Common myeloid progenitor, CD34-positive (primary cell): ENCODE measurements around the gene ATXN2.

ENCODE experiments used
- CTCF ChIA-PET: fragments of 350-600 bp; sonication (Branson Sonifier 250); formaldehyde crosslinking; loops from one replicate; lab custom pipeline; 2021; ENCODE audit warnings: antibody characterized with exemption; lab: Charles Lee
- POLR2A ChIA-PET: fragments of 350-600 bp; sonication (Branson Sonifier 250); formaldehyde crosslinking; loops from one replicate; lab custom pipeline; 2021; ENCODE audit warnings: antibody characterized with exemption; lab: Charles Lee
- DNase-seq, 3 donors: peaks; one replicate each; pipeline versions ENCODE4 v3.0.0 to v3.0.0-alpha.2; 2013
- H3K27ac ChIP-seq, 2 experiments: 1 replicate in 1 of 2; 2 replicates in 1 of 2; pipeline ENCODE4 v1.7.0; 2013; ENCODE audit warnings: inconsistent platforms in 2 of 2, low read length in 2 of 2, mild to moderate bottlenecking in 2 of 2, low read depth in 1 of 2, moderate library complexity in 1 of 2; ENCODE audit not compliant: severe bottlenecking in 2 of 2, insufficient read depth in 1 of 2, poor library complexity in 1 of 2
- H3K27me3 ChIP-seq, 5 experiments: replicated peaks in 2 of 5; 1 replicate in 3 of 5; 2 replicates in 2 of 5; pipeline versions ENCODE4 v1.6.1 to v1.7.0; 2013; ENCODE audit warnings: low read length in 4 of 5, mild to moderate bottlenecking in 2 of 5, moderate library complexity in 2 of 5, inconsistent platforms in 1 of 5; ENCODE audit not compliant: insufficient read depth in 5 of 5, control insufficient read depth in 4 of 5
- H3K36me3 ChIP-seq, 4 experiments: 1 replicate in 2 of 4; 2 replicates in 2 of 4; pipeline versions ENCODE4 v1.6.1 to v1.7.0; 2013; ENCODE audit warnings: low read length in 3 of 4, control low read depth in 1 of 4, mild to moderate bottlenecking in 1 of 4; ENCODE audit not compliant: control insufficient read depth in 4 of 4, insufficient read depth in 4 of 4
- H3K4me1 ChIP-seq, 4 experiments: 1 replicate in 3 of 4; 2 replicates in 1 of 4; pipeline versions ENCODE4 v1.6.1 to v1.7.1; 2013; ENCODE audit warnings: low read length in 3 of 4, mild to moderate bottlenecking in 3 of 4, control low read depth in 1 of 4, inconsistent platforms in 1 of 4, moderate library complexity in 1 of 4; ENCODE audit not compliant: control insufficient read depth in 4 of 4, insufficient read depth in 4 of 4; ENCODE audit errors: control extremely low read depth in 1 of 4
- H3K4me3 ChIP-seq, 7 experiments: 1 replicate in 4 of 7; 2 replicates in 3 of 7; pipeline versions ENCODE4 v1.5.1 to v1.7.0; 2013; ENCODE audit warnings: mild to moderate bottlenecking in 7 of 7, low read length in 6 of 7, moderate library complexity in 6 of 7, inconsistent platforms in 2 of 7, low read depth in 2 of 7, control low read depth in 1 of 7; ENCODE audit not compliant: insufficient read depth in 4 of 7, control insufficient read depth in 1 of 7; ENCODE audit errors: extremely low read depth in 1 of 7
- H3K9me3 ChIP-seq, 5 experiments: 1 replicate in 4 of 5; 2 replicates in 1 of 5; pipeline versions ENCODE4 v1.6.1 to v1.7.1; 2013; ENCODE audit warnings: low read length in 4 of 5, mild to moderate bottlenecking in 2 of 5, inconsistent platforms in 1 of 5, low read depth in 1 of 5, moderate library complexity in 1 of 5; ENCODE audit not compliant: control insufficient read depth in 4 of 5, insufficient read depth in 2 of 5; ENCODE audit errors: control extremely low read depth in 1 of 5
- WGBS: methylation state at CpG from one replicate; pipeline ENCODE4 v1.1.5; 2013; ENCODE audit not compliant: insufficient coverage; 5-methylcytosine and 5-hydroxymethylcytosine counted together

Gene ATXN2

DNA sequence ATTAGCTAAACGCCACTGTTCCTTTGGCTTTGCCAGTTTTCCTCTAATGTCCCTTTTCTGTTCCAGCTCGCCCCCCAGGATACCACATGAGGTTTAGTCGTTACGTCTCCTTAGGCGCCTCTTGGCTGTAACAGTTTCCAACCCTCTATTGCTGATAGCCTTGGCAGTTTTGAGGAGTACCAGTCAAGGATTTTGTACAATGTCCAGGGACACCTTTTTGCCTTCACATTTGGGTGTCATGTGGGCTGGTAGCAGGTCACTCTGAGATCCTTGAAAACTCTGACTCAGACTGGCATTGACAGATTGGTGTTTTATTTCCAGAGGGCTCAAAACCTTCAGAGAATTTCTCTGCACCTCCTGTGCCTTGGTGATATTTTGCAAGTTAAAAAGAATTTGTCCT is 179.3 kb downstream of the ATXN2 start:
- Histone ChIP-seq H3K27me3 (no peaks in the 10 kb centered on the region), H3K36me3 (peaks cover 4 to 70% (median 25%) of the 10 kb centered on the region in 4 experiments), H3K27ac (no peak overlapping the region), H3K4me3 (no peak overlapping the region), H3K9me3 (no peaks in the 10 kb centered on the region), H3K4me1 (peaks cover 0 to 17% (median 12%) of the 10 kb centered on the region in 4 experiments)
- DNase-seq: no peak
- ChIA-PET CTCF (interaction anchor here (1.0 to 26.7 kb wide), 4 partner anchors 8 to 27 kb away, joined by 3 to 484 read pairs (median 99); partner anchors contain the start of gene SH2B3), POLR2A (interaction anchor here (0.6 kb wide), 1 partner anchor 919 kb away, joined by 4 read pairs; no protein-coding TSS in a partner anchor)
- 94% methylated on average over 5 of the region's 5 CpGs for WGBS

DNA sequence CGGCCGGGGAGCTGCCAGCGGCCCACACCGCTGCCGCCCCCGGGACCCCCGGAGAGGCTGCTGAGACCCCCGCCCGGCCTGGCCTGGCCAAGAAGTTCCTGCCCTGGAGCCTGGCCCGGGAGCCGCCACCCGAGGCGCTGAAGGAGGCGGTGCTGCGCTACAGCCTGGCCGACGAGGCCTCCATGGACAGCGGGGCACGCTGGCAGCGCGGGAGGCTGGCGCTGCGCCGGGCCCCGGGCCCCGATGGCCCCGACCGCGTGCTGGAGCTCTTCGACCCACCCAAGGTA is 180.6 kb downstream of the ATXN2 start:
- CTCF ChIA-PET: interaction anchor here (15.2 to 26.7 kb wide), 2 partner anchors 10 to 29 kb away, joined by 194 to 484 read pairs; partner anchors contain the start of gene SH2B3
- DNase-seq: no peak
- peaks cover 4 to 70% (median 27%) of the 10 kb centered on the region in 4 experiments for H3K36me3 ChIP-seq
- POLR2A ChIA-PET: no interaction called here
- WGBS: 95% methylated on average over 28 of the region's 30 CpGs
- no peak overlapping the region for H3K4me3 ChIP-seq
- H3K9me3 ChIP-seq: no peaks in the 10 kb centered on the region
- H3K27me3 ChIP-seq: no peaks in the 10 kb centered on the region
- H3K27ac ChIP-seq: no peak overlapping the region
- H3K4me1 ChIP-seq: peaks cover 0 to 20% (median 12%) of the 10 kb centered on the region in 4 experiments

DNA sequence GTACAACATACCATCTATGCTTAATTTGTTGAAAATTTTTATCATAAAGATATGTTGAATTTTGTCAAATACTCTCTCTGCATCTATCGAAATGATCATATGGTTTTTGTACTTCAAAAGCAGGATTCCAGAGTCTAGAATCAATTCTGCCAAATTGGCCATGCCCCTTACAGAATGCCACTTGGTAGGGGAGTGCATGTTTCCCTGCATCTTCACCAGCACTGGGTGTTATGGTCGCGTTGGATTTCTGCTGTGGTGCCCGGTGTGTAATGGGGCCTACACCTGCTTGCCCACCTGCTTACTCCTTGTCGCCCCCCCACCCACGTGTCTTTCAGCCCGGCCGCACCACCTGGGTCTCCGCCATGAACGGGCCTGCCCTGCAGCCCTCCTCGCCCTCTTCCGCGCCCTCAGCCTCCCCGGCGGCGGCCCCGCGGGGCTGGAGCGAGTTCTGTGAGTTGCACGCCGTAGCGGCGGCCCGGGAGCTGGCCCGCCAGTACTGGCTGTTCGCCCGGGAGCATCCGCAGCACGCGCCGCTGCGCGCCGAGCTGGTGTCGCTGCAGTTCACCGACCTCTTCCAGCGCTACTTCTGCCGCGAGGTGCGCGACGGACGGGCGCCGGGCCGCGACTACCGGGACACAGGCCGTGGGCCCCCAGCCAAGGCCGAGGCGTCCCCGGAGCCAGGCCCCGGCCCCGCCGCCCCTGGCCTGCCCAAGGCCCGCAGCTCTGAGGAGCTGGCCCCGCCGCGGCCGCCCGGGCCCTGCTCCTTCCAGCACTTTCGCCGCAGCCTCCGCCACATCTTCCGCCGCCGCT is 181.1 kb downstream of the ATXN2 start:
- no peak for DNase-seq
- POLR2A ChIA-PET: no interaction called here
- no peak overlapping the region for H3K4me3 ChIP-seq
- CTCF ChIA-PET: interaction anchor here (15.2 to 26.7 kb wide), 2 partner anchors 10 to 29 kb away, joined by 194 to 484 read pairs; partner anchors contain the start of gene SH2B3
- no peaks in the 10 kb centered on the region for H3K27me3 ChIP-seq
- 97% methylated on average over 52 of the region's 67 CpGs for WGBS
- H3K36me3 ChIP-seq: peaks cover 4 to 70% (median 27%) of the 10 kb centered on the region in 4 experiments
- no peaks in the 10 kb centered on the region for H3K9me3 ChIP-seq
- peaks cover 0 to 25% (median 15%) of the 10 kb centered on the region in 4 experiments for H3K4me1 ChIP-seq
- no peak overlapping the region for H3K27ac ChIP-seq

DNA sequence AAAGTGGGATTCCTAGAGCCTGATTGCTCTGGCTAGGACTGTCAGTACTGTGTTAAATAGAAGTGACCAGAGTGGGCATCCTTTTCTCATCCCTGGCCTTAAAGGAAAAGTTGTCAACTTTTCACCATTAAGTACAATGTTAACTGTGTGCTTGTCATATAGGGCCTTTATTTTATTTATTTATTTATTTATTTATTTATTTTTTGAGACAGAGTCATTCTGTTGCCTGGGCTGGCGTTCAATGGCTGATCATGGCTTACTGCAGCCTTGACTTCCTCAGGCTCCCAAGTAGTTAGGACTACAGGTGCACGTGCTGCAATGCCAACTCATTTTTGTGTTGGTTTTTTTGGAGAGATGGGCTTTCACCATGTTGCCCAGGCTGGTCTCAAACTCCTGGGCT is 181.8 kb downstream of the ATXN2 start:
- DNase-seq: no peak
- Histone ChIP-seq H3K36me3 (peaks cover 4 to 68% (median 27%) of the 10 kb centered on the region in 4 experiments), H3K4me1 (peaks cover 3 to 32% (median 21%) of the 10 kb centered on the region in 4 experiments), H3K9me3 (no peaks in the 10 kb centered on the region), H3K27me3 (no peaks in the 10 kb centered on the region), H3K27ac (no peak overlapping the region), H3K4me3 (no peak overlapping the region)
- ChIA-PET CTCF (interaction anchor here (0.7 to 1.4 kb wide), 3 partner anchors 8 to 34 kb away, joined by 3 to 4 read pairs (median 3); no protein-coding TSS in a partner anchor), POLR2A (no interaction called here)
- WGBS: 100% methylated on average over 2 of the region's 2 CpGs

DNA sequence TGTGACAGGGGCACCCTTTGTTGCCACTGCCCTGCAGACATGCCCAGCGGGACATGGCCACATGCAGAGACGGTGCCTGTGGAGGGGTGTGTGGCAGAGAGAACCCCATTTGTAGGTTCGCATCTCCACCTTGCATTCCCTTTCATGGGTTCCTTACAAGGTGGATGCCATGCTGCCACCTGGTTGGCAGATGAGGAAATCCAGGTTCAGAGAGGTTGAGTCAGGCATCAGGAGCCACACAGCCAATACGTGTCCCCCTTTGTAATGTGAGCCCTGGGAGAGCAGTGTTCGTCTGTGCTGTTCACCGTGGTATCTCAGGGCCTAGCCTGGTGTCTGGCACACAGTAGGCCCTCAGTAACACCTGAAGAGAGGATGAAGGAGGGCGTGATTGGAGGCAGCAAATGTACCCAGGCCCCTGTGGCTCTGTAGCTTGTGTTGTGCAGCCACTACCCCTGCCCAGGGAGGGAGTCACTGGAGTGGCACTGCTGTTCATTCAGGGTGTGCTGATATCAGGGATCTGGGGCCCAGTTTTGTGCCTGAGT is 184.3 kb downstream of the ATXN2 start:
- Histone ChIP-seq H3K4me1 (peaks cover 6 to 56% (median 47%) of the 10 kb centered on the region in 4 experiments), H3K4me3 (no peak overlapping the region), H3K36me3 (peaks cover 3 to 45% (median 18%) of the 10 kb centered on the region in 4 experiments), H3K9me3 (no peaks in the 10 kb centered on the region), H3K27me3 (no peaks in the 10 kb centered on the region), H3K27ac (no peak overlapping the region)
- ChIA-PET POLR2A (interaction anchor here (0.8 kb wide), 1 partner anchor 24 kb away, joined by 3 read pairs; no protein-coding TSS in a partner anchor), CTCF (interaction anchor here (27.3 kb wide), 1 partner anchor 33 kb away, joined by 820 read pairs; no protein-coding TSS in a partner anchor)
- DNase-seq: no peak
- WGBS: 100% methylated on average over 6 of the region's 7 CpGs

DNA sequence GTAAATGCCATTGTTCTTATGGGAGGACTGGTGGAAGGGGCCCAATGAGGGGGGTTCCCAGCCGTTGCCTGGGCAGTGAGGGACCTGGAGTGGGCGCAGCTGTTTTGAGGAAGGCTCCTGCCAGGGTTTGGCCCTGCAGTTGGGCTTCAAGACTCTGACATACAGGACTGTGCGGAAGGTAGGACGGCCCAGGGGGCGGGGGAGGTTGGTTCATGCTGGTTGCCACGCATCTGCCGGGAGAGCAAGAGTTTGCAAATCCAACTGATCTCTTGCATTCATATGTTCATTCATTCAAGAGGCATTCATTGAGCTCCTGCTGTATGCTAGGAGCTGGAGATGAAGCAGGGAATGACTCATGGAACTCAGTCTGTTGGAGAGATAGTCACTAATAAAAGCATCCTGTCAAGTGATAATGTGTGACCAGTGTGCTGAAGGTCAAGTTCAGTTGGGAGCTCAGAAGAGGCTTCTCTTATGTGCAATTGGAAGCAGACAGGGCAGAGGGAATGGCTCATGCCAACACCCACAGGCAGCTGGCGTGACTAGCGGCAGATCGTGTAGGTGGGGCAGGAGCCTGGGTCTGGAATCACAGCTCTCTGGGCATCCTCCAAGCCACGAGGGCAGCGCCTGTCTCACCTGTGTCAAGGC is 185.6 kb downstream of the ATXN2 start:
- Histone ChIP-seq H3K27ac (no peak overlapping the region), H3K4me1 (peaks cover 8 to 68% (median 59%) of the 10 kb centered on the region in 4 experiments), H3K36me3 (peaks cover 0 to 37% (median 12%) of the 10 kb centered on the region in 4 experiments), H3K4me3 (no peak overlapping the region), H3K27me3 (no peaks in the 10 kb centered on the region), H3K9me3 (no peaks in the 10 kb centered on the region)
- ChIA-PET POLR2A (interaction anchor here (1.2 kb wide), 1 partner anchor 21 kb away, joined by 4 read pairs; no protein-coding TSS in a partner anchor), CTCF (interaction anchor here (1.6 to 27.3 kb wide), 6 partner anchors 10 to 34 kb away, joined by 4 to 820 read pairs (median 20); no protein-coding TSS in a partner anchor)
- peak in 1 of 3 donors; percentile 36 for DNase-seq
- WGBS: 79% methylated on average over 9 of the region's 12 CpGs
